Right renal cortex interstitium (tissue), 3 donors: Measurements from ENCODE around the gene STAT2. TPM values are rescaled to one million over a fixed set of nuclear protein-coding genes. Genes with fewer than 3 reads are reported as not detected.
"Not testable (repeated sequence)": the region's sequence is repeated elsewhere in the genome, so short reads cannot be mapped to it uniquely, and the experiment has no call there.

Experiments used
- DNase-seq, 3 donors: peaks; one replicate each; pipeline ENCODE4 v3.0.0-alpha.2; 2013; ENCODE audit warnings: low read depth in 3 of 3, low spot score in 2 of 3
- polyA plus RNA-seq, 3 donors: library from polyadenylated mRNA; unstranded; fragments of 120-200 nt; gene quantifications; one replicate each; pipeline ENCODE4 v1.2.1, GENCODE V29; 2013; ENCODE audit not compliant: insufficient read length in 3 of 3

Gene STAT2
- polyA plus RNA-seq, 3 donors = 78.6 to 87.0 (median 85.2) TPM

- no peak for DNase-seq
These were observed 2.5 kb upstream of the STAT2 start, which contains the start of gene APOF for GRCh38 chr12:56362130-56363059. APOF (minus strand) TSS chr12:56362857; CDS start chr12:56362745, 112 bp downstream.

- no peak for DNase-seq
These were observed 1.7 kb upstream of the STAT2 start for GRCh38 chr12:56361487-56362129.

- DNase-seq = no peak
These were observed 923 bp downstream of the STAT2 start for GRCh38 chr12:56358836-56359532.

- DNase-seq = no peak
These were observed 8.6 kb downstream of the STAT2 start for GRCh38 chr12:56351325-56351724.

- no peak for DNase-seq
These were observed 9.2 kb downstream of the STAT2 start for GRCh38 chr12:56350662-56351061.

- DNase-seq = no peak
These were observed 11.1 kb downstream of the STAT2 start for GRCh38 chr12:56348776-56349175.

GRCh38 chr12:56347255-56347654 is 12.7 kb downstream of the STAT2 start:
- not testable (repeated sequence) for DNase-seq

GRCh38 chr12:56346675-56347074 is 13.2 kb downstream of the STAT2 start:
- no peak for DNase-seq

GRCh38 chr12:56342290-56342689 is 17.6 kb downstream of the STAT2 start:
- not testable (repeated sequence) for DNase-seq

- no peak for DNase-seq
These were observed 18.3 kb downstream of the STAT2 start for GRCh38 chr12:56341616-56342015.

- DNase-seq = no peak
These were observed 20.8 kb downstream of the STAT2 start for GRCh38 chr12:56339158-56339422.

GRCh38 chr12:56338308-56339157 is 21.4 kb downstream of the STAT2 start, which contains the start of gene IL23A:
IL23A (plus strand) TSS chr12:56338884; CDS start chr12:56339045, 161 bp downstream.
- DNase-seq = no peak

GRCh38 chr12:56337753-56338251 is 22.1 kb downstream of the STAT2 start:
- no peak for DNase-seq

- no peak for DNase-seq
These were observed 23.3 kb downstream of the STAT2 start for GRCh38 chr12:56336361-56337167.

- DNase-seq = not testable (repeated sequence)
These were observed 24.4 kb downstream of the STAT2 start for GRCh38 chr12:56335527-56335926.

- no peak for DNase-seq
These were observed 25.5 kb downstream of the STAT2 start for GRCh38 chr12:56334490-56334793.

GRCh38 chr12:56333679-56334489 is 26.0 kb downstream of the STAT2 start, which contains the start of gene PAN2:
PAN2 (minus strand) TSS chr12:56334000; CDS start chr12:56333094, 906 bp downstream.
- peak; percentile 87 to 95 (median 93) for DNase-seq

GRCh38 chr12:56333197-56333678 is 26.7 kb downstream of the STAT2 start:
- DNase-seq = no peak
